ENCODE results near the gene PRKD1. TPM values are rescaled to one million over a fixed set of nuclear protein-coding genes. Genes with fewer than 3 reads are reported as not detected.
"Not testable (repeated sequence)": the region's sequence is repeated elsewhere in the genome, so short reads cannot be mapped to it uniquely, and the experiment has no call there.

PRKD1 gene
- total RNA-seq, 1 experiment from 2014 or later: 2.7 TPM

DNA sequence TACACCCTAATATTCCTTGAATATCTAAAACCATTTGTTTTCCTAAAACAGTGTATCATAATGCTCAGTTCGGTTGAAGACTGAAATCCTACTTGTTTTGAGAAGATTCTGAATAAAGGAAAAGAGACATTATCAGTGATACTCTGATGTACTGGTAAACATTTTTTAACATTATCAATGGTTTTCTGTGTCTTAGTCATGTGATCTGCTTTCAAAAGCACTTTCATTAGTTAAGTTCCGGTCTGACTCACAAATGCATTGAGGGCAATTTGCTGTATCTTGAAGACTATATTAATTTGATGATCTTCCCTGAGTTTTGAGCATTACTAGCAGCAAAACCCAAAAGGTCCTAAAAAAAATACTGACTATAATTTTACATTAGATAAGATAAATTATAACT lies 145.6 kb downstream of the PRKD1 start:
- H3K27me3 ChIP-seq (ENCODE audit: insufficient read depth, low read length): no peaks in the 10 kb centered on the region
- no peak overlapping the region for H3K4me2 ChIP-seq (ENCODE audit: insufficient read depth, insufficient read length, low read length)
- no peak overlapping the region for H3K4me3 Mint-ChIP-seq
- H2AK5ac ChIP-seq (ENCODE audit: insufficient read length, low read length): no peak overlapping the region
- H2BK12ac ChIP-seq (ENCODE audit: insufficient read length, low read depth, low read length): no peak overlapping the region
- no peak overlapping the region for H3K56ac ChIP-seq (ENCODE audit: insufficient read length, low read depth, low read length)
- no peaks in the 10 kb centered on the region for H3K79me2 ChIP-seq (ENCODE audit: insufficient read depth, low read length)
- H4K20me1 ChIP-seq (ENCODE audit: control insufficient read depth, insufficient read depth, insufficient read length): no peaks in the 10 kb centered on the region
- H2BK120ac ChIP-seq (ENCODE audit: low read depth, low read length, poor library complexity, severe bottlenecking): no peak overlapping the region
- TF ChIP-seq, protein P1, sequence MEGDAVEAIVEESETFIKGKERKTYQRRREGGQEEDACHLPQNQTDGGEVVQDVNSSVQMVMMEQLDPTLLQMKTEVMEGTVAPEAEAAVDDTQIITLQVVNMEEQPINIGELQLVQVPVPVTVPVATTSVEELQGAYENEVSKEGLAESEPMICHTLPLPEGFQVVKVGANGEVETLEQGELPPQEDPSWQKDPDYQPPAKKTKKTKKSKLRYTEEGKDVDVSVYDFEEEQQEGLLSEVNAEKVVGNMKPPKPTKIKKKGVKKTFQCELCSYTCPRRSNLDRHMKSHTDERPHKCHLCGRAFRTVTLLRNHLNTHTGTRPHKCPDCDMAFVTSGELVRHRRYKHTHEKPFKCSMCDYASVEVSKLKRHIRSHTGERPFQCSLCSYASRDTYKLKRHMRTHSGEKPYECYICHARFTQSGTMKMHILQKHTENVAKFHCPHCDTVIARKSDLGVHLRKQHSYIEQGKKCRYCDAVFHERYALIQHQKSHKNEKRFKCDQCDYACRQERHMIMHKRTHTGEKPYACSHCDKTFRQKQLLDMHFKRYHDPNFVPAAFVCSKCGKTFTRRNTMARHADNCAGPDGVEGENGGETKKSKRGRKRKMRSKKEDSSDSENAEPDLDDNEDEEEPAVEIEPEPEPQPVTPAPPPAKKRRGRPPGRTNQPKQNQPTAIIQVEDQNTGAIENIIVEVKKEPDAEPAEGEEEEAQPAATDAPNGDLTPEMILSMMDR (conservative IDR thresholded peaks at IDR 0.05): no peak
- no peak overlapping the region for H3K4ac ChIP-seq (ENCODE audit: low read depth, low read length)
- H4K91ac ChIP-seq (ENCODE audit: insufficient read length, low read depth, low read length): no peak overlapping the region
- H3K14ac ChIP-seq (ENCODE audit: insufficient read depth, low read length): no peak overlapping the region
- no peaks in the 10 kb centered on the region for H3K79me1 ChIP-seq (ENCODE audit: insufficient read depth, low read depth, low read length, poor library complexity, severe bottlenecking)
- peaks cover 2% of the 10 kb centered on the region; the same call in 1 of the 2 replicates for H3K27me3 Mint-ChIP-seq (ENCODE audit: low read depth)
- no peak overlapping the region for H3K27ac Mint-ChIP-seq
- H3K36me3 Mint-ChIP-seq (ENCODE audit: insufficient read depth in 1 of 3, low read depth in 3 of 3): peaks cover 0 to 4% (median 0%) of the 10 kb centered on the region in 3 experiments; a peak in 3 of 7 replicates
- H2BK20ac ChIP-seq (ENCODE audit: low read depth, low read length, poor library complexity, severe bottlenecking): no peak overlapping the region
- no peak overlapping the region for H2BK15ac ChIP-seq (ENCODE audit: low read depth, low read length)
- no peak overlapping the region for H4K8ac ChIP-seq (replicated peaks; ENCODE audit: insufficient read length, low read depth, low read length)
- H3K9me3 Mint-ChIP-seq: peaks cover 13 to 26% of the 10 kb centered on the region in 2 experiments; a peak in 4 of 5 replicates
- H3T11ph ChIP-seq (ENCODE audit: low read length): no peak overlapping the region
- H3K18ac ChIP-seq (ENCODE audit: insufficient read length, low read depth, low read length): no peak overlapping the region
- H3K27ac ChIP-seq (ENCODE audit: insufficient read length, low read depth, low read length): no peak overlapping the region
- WGBS (ENCODE audit: extremely low coverage, insufficient read length, low lambda C conversion rate): no CpG with 5 or more reads among the region's 2 CpGs
- H3K23me2 ChIP-seq (ENCODE audit: insufficient read length, low read depth, low read length, poor library complexity, severe bottlenecking): no peaks in the 10 kb centered on the region
- H2BK5ac ChIP-seq (ENCODE audit: insufficient read length, low read length): no peak overlapping the region
- H2AFZ ChIP-seq (ENCODE audit: low read length): no peak overlapping the region
- H4K5ac ChIP-seq (ENCODE audit: insufficient read length, low read depth, low read length): no peak overlapping the region
- H3K4me1 Mint-ChIP-seq: no peaks in the 10 kb centered on the region
- H3K23ac ChIP-seq (ENCODE audit: insufficient read length, low read depth, low read length): no peak overlapping the region
- H3K9ac ChIP-seq (ENCODE audit: extremely low read depth, insufficient read length, low read length): no peak overlapping the region
- H3K4me1 ChIP-seq (ENCODE audit: insufficient read depth, low read length): no peaks in the 10 kb centered on the region
- no peak for DNase-seq
- no peaks in the 10 kb centered on the region for H3K9me3 ChIP-seq (ENCODE audit: control insufficient read depth, low read depth, low read length)

DNA sequence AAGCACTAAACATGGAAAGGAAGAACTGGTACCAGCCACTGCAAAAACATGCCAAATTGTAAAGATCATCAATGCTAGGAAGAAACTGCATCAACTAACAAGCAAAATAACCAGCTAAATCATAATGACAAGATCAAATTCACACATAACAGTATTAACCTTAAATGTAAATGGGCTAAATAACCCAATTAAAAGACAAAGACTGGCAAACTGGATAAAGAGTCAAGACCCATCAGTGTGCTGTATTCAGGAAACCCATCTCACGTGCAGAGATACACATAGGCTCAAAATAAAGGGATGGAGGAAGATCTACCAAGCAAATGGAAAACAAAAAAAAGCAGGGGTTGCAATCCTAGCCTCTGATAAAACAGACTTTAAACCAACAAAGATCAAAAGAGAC lies 150.5 kb downstream of the PRKD1 start:
- not testable (repeated sequence) for H4K20me1 ChIP-seq (ENCODE audit: control insufficient read depth, insufficient read depth, insufficient read length); H2BK15ac ChIP-seq (ENCODE audit: low read depth, low read length); H3T11ph ChIP-seq (ENCODE audit: low read length); H2BK5ac ChIP-seq (ENCODE audit: insufficient read length, low read length); H2AK5ac ChIP-seq (ENCODE audit: insufficient read length, low read length); H3K27me3 Mint-ChIP-seq (ENCODE audit: low read depth); H3K14ac ChIP-seq (ENCODE audit: insufficient read depth, low read length); H2BK120ac ChIP-seq (ENCODE audit: low read depth, low read length, poor library complexity, severe bottlenecking); H2BK12ac ChIP-seq (ENCODE audit: insufficient read length, low read depth, low read length); H4K5ac ChIP-seq (ENCODE audit: insufficient read length, low read depth, low read length); H3K27ac ChIP-seq (ENCODE audit: insufficient read length, low read depth, low read length); H4K91ac ChIP-seq (ENCODE audit: insufficient read length, low read depth, low read length); H3K79me2 ChIP-seq (ENCODE audit: insufficient read depth, low read length); H3K23me2 ChIP-seq (ENCODE audit: insufficient read length, low read depth, low read length, poor library complexity, severe bottlenecking); H2BK20ac ChIP-seq (ENCODE audit: low read depth, low read length, poor library complexity, severe bottlenecking); H2AFZ ChIP-seq (ENCODE audit: low read length); H3K4me3 Mint-ChIP-seq; H4K8ac ChIP-seq (replicated peaks; ENCODE audit: insufficient read length, low read depth, low read length); H3K18ac ChIP-seq (ENCODE audit: insufficient read length, low read depth, low read length); H3K23ac ChIP-seq (ENCODE audit: insufficient read length, low read depth, low read length); H3K4me1 ChIP-seq (ENCODE audit: insufficient read depth, low read length); H3K79me1 ChIP-seq (ENCODE audit: insufficient read depth, low read depth, low read length, poor library complexity, severe bottlenecking); H3K27ac Mint-ChIP-seq; H3K56ac ChIP-seq (ENCODE audit: insufficient read length, low read depth, low read length); H3K9ac ChIP-seq (ENCODE audit: extremely low read depth, insufficient read length, low read length); H3K27me3 ChIP-seq (ENCODE audit: insufficient read depth, low read length); H3K4me1 Mint-ChIP-seq; H3K4me2 ChIP-seq (ENCODE audit: insufficient read depth, insufficient read length, low read length); H3K9me3 ChIP-seq (ENCODE audit: control insufficient read depth, low read depth, low read length); DNase-seq; H3K4ac ChIP-seq (ENCODE audit: low read depth, low read length)
- Mint-ChIP-seq H3K36me3 (ENCODE audit: insufficient read depth in 1 of 3, low read depth in 3 of 3) (peaks cover 11 to 32% (median 12%) of the 10 kb centered on the region in 3 experiments), H3K9me3 (peaks cover 36 to 47% of the 10 kb centered on the region in 2 experiments)
- WGBS (ENCODE audit: extremely low coverage, insufficient read length, low lambda C conversion rate): no CpG with 5 or more reads among the region's 1 CpG
